ENCODE results near the gene MAGEB17.
"Not testable (repeated sequence)": the region's sequence is repeated elsewhere in the genome, so short reads cannot be mapped to it uniquely, and the experiment has no call there.

MAGEB17 gene

GRCh38 chrX:16143968-16144367 lies 23.3 kb upstream of the MAGEB17 start:
- H4K20me1 ChIP-seq (ENCODE audit: insufficient read depth, low read length): no peaks in the 10 kb centered on the region
- no peaks in the 10 kb centered on the region for H3K4me1 ChIP-seq (ENCODE audit: insufficient read depth, low read length)
- no peak overlapping the region for H3K4me2 ChIP-seq (ENCODE audit: insufficient read depth, low read length)
- no peaks in the 10 kb centered on the region for H3K36me3 ChIP-seq (ENCODE audit: insufficient read depth, low read length)
- H3K27me3 ChIP-seq (ENCODE audit: insufficient read depth, low read length, poor library complexity): no peaks in the 10 kb centered on the region
- no peaks in the 10 kb centered on the region for H3K9me3 ChIP-seq (ENCODE audit: insufficient read depth, low read length, severe bottlenecking)
- H3K9ac ChIP-seq (ENCODE audit: low read depth, low read length): no peak overlapping the region
- TF ChIP-seq EZH2 (IDR thresholded peaks at IDR 0.05; ENCODE audit: borderline replicate concordance, low read depth, low read length, severe bottlenecking) (no peak), CTCF (IDR thresholded peaks at IDR 0.05; ENCODE audit: borderline replicate concordance, extremely low read depth, low read length, poor library complexity, severe bottlenecking) (no peak)
- no peak overlapping the region for H3K27ac ChIP-seq (ENCODE audit: low read length)
- H3K4me3 ChIP-seq (ENCODE audit: low read depth in 1 of 2, low read length in 2 of 2): no peak overlapping the region
- ATAC-seq (ENCODE audit: insufficient read depth, low read depth) (no peak), DNase-seq (no peak)
- H3K79me2 ChIP-seq (ENCODE audit: insufficient read depth, low read length): no peaks in the 10 kb centered on the region
- no peak overlapping the region for H2AFZ ChIP-seq (ENCODE audit: low read depth, low read length)

- TF ChIP-seq EZH2 (IDR thresholded peaks at IDR 0.05; ENCODE audit: borderline replicate concordance, low read depth, low read length, severe bottlenecking) (no peak), CTCF (IDR thresholded peaks at IDR 0.05; ENCODE audit: borderline replicate concordance, extremely low read depth, low read length, poor library complexity, severe bottlenecking) (no peak)
- H3K79me2 ChIP-seq (ENCODE audit: insufficient read depth, low read length): no peaks in the 10 kb centered on the region
- H2AFZ ChIP-seq (ENCODE audit: low read depth, low read length): no peak overlapping the region
- H3K27me3 ChIP-seq (ENCODE audit: insufficient read depth, low read length, poor library complexity): no peaks in the 10 kb centered on the region
- no peaks in the 10 kb centered on the region for H4K20me1 ChIP-seq (ENCODE audit: insufficient read depth, low read length)
- no peaks in the 10 kb centered on the region for H3K4me1 ChIP-seq (ENCODE audit: insufficient read depth, low read length)
- H3K9me3 ChIP-seq (ENCODE audit: insufficient read depth, low read length, severe bottlenecking): no peaks in the 10 kb centered on the region
- H3K4me3 ChIP-seq (ENCODE audit: low read depth in 1 of 2, low read length in 2 of 2): no peak overlapping the region
- no peak overlapping the region for H3K4me2 ChIP-seq (ENCODE audit: insufficient read depth, low read length)
- no peak for ATAC-seq (ENCODE audit: insufficient read depth, low read depth)
- H3K36me3 ChIP-seq (ENCODE audit: insufficient read depth, low read length): no peaks in the 10 kb centered on the region
- DNase-seq: no peak
- no peak overlapping the region for H3K27ac ChIP-seq (ENCODE audit: low read length)
- H3K9ac ChIP-seq (ENCODE audit: low read depth, low read length): no peak overlapping the region
Observed at GRCh38 chrX:16144420-16144819, 22.9 kb upstream of the MAGEB17 start.

DNA sequence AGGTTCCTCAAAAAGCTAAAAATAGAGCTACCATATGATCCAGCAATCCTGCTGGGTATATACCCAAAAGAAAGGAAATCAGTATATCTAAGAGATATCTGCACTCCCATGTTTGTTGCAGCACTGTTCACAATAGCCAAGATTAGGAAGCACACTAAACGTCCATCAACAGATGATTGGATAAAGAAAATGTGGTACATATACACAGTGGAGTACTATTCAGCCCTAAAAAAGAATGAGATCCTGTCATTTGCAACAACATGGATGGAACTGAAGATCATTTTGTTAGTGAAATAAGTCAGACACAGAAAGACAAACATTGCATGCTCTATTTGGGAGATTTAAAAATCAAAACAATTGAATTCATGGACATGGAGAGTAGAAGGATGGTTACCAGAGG lies 22.2 kb upstream of the MAGEB17 start:
- not testable (repeated sequence) for H3K4me2 ChIP-seq (ENCODE audit: insufficient read depth, low read length); H3K9ac ChIP-seq (ENCODE audit: low read depth, low read length); H3K4me1 ChIP-seq (ENCODE audit: insufficient read depth, low read length); H3K27ac ChIP-seq (ENCODE audit: low read length); H3K4me3 ChIP-seq (ENCODE audit: low read depth in 1 of 2, low read length in 2 of 2); ATAC-seq (ENCODE audit: insufficient read depth, low read depth); H3K36me3 ChIP-seq (ENCODE audit: insufficient read depth, low read length); H3K79me2 ChIP-seq (ENCODE audit: insufficient read depth, low read length); H3K9me3 ChIP-seq (ENCODE audit: insufficient read depth, low read length, severe bottlenecking); H2AFZ ChIP-seq (ENCODE audit: low read depth, low read length); H3K27me3 ChIP-seq (ENCODE audit: insufficient read depth, low read length, poor library complexity); H4K20me1 ChIP-seq (ENCODE audit: insufficient read depth, low read length); DNase-seq

GRCh38 chrX:16145656-16146055 lies 21.6 kb upstream of the MAGEB17 start:
- no peak overlapping the region for H3K27ac ChIP-seq (ENCODE audit: low read length)
- no peak overlapping the region for H2AFZ ChIP-seq (ENCODE audit: low read depth, low read length)
- H3K9me3 ChIP-seq (ENCODE audit: insufficient read depth, low read length, severe bottlenecking): no peaks in the 10 kb centered on the region
- DNase-seq (no peak), ATAC-seq (ENCODE audit: insufficient read depth, low read depth) (no peak)
- no peaks in the 10 kb centered on the region for H4K20me1 ChIP-seq (ENCODE audit: insufficient read depth, low read length)
- H3K27me3 ChIP-seq (ENCODE audit: insufficient read depth, low read length, poor library complexity): no peaks in the 10 kb centered on the region
- TF ChIP-seq CTCF (IDR thresholded peaks at IDR 0.05; ENCODE audit: borderline replicate concordance, extremely low read depth, low read length, poor library complexity, severe bottlenecking) (no peak), EZH2 (IDR thresholded peaks at IDR 0.05; ENCODE audit: borderline replicate concordance, low read depth, low read length, severe bottlenecking) (no peak)
- no peak overlapping the region for H3K9ac ChIP-seq (ENCODE audit: low read depth, low read length)
- no peak overlapping the region for H3K4me3 ChIP-seq (ENCODE audit: low read depth in 1 of 2, low read length in 2 of 2)
- H3K4me2 ChIP-seq (ENCODE audit: insufficient read depth, low read length): no peak overlapping the region
- no peaks in the 10 kb centered on the region for H3K4me1 ChIP-seq (ENCODE audit: insufficient read depth, low read length)
- no peaks in the 10 kb centered on the region for H3K36me3 ChIP-seq (ENCODE audit: insufficient read depth, low read length)
- H3K79me2 ChIP-seq (ENCODE audit: insufficient read depth, low read length): no peaks in the 10 kb centered on the region
